SK-N-SH treated with all-trans-retinoic acid at 6 μM for 48 hours (cell line): ENCODE results near the gene GHITM.

ENCODE experiments used
- ATAC-seq: fragments of 200-7000 bp; cut with Tn5 transposase; 3 replicates; pipeline ENCODE4 v1.9.1; 2020; ENCODE audit warnings: mild to moderate bottlenecking, moderate library complexity
- ARNTL ChIP-seq: fragments of 450-650 bp; formaldehyde crosslinking; IDR thresholded peaks from 2 replicates; pipeline ENCODE4 v1.5.0; 2020; ENCODE audit warnings: low read depth, mild to moderate bottlenecking, moderate library complexity, borderline replicate concordance
- BACH2 ChIP-seq: fragments of 250-450 bp; sonication (Bioruptor Pico); IDR thresholded peaks from 2 replicates; pipeline ENCODE4 v1.9.0; 2021; ENCODE audit warnings: mild to moderate bottlenecking, borderline replicate concordance
- GLIS3 ChIP-seq: fragments of 250-450 bp; sonication (Bioruptor Pico); IDR thresholded peaks from 2 replicates; pipeline ENCODE4 v1.5.0; 2020; ENCODE audit warnings: mild to moderate bottlenecking, moderate library complexity
- PPARA ChIP-seq: fragments of 250-450 bp; sonication (Bioruptor Pico); IDR thresholded peaks from 2 replicates; pipeline ENCODE4 v1.5.0; 2020; ENCODE audit warnings: mild to moderate bottlenecking, borderline replicate concordance
- TOX ChIP-seq: fragments of 250-450 bp; sonication (Bioruptor Pico); IDR thresholded peaks from 2 replicates; pipeline ENCODE4 v1.8.0; 2021; ENCODE audit warnings: mild to moderate bottlenecking, moderate library complexity, borderline replicate concordance
- ZFP3 ChIP-seq: fragments of 250-450 bp; sonication (Bioruptor Pico); IDR thresholded peaks from 2 replicates; pipeline ENCODE4 v1.5.0; 2020; ENCODE audit warnings: mild to moderate bottlenecking, moderate library complexity
- ZNF565 ChIP-seq: fragments of 450-650 bp; formaldehyde crosslinking; conservative IDR thresholded peaks from 2 replicates; pipeline ENCODE4 v1.5.0; 2020; ENCODE audit warnings: low read depth, mild to moderate bottlenecking, moderate library complexity
- TF ChIP-seq, protein P1 (sequence below): fragments of 250-450 bp; sonication (Bioruptor Pico); IDR thresholded peaks from 2 replicates; pipeline ENCODE4 v1.5.0; 2020; ENCODE audit warnings: mild to moderate bottlenecking, moderate library complexity
- TF ChIP-seq, protein P2 (sequence below): fragments of 250-450 bp; sonication (Bioruptor Pico); IDR thresholded peaks from 2 replicates; pipeline ENCODE4 v1.8.0; 2020; ENCODE audit warnings: mild to moderate bottlenecking, moderate library complexity, borderline replicate concordance
- TF ChIP-seq, protein P3 (sequence below): fragments of 250-450 bp; sonication (Bioruptor Pico); IDR thresholded peaks from 2 replicates; pipeline ENCODE4 v1.5.1; 2021; ENCODE audit warnings: mild to moderate bottlenecking, moderate library complexity
- TF ChIP-seq, protein P4 (sequence below): fragments of 250-450 bp; sonication (Bioruptor Pico); IDR thresholded peaks from 2 replicates; pipeline ENCODE4 v1.8.0; 2021; ENCODE audit warnings: low read depth, mild to moderate bottlenecking, moderate library complexity, borderline replicate concordance
- TF ChIP-seq, protein P5 (sequence below): fragments of 250-450 bp; sonication (Bioruptor Pico); IDR thresholded peaks from 2 replicates; pipeline ENCODE4 v1.5.1; 2020; ENCODE audit warnings: low read depth, mild to moderate bottlenecking, moderate library complexity

Gene GHITM

DNA sequence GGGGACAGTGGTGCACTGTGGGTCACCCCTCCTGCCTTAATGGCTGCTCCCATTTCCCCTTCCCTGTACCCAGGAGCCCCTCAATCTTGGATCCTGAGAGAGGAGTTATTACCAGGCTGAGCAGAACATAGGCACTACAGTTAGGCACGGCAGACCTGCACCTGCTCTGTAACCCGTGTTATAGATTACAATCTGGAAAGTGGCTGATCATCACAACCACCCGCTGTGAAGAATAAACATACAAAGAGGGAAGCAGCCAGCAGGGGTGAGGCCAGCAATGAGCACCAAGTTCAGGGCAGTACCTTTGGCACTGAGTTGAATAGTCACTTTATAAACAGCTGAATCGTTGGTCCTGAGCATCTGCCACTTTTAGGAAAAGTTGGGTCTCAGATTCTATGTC, 56.8 kb downstream of the GHITM start (continued):
- TF ChIP-seq, protein P1, sequence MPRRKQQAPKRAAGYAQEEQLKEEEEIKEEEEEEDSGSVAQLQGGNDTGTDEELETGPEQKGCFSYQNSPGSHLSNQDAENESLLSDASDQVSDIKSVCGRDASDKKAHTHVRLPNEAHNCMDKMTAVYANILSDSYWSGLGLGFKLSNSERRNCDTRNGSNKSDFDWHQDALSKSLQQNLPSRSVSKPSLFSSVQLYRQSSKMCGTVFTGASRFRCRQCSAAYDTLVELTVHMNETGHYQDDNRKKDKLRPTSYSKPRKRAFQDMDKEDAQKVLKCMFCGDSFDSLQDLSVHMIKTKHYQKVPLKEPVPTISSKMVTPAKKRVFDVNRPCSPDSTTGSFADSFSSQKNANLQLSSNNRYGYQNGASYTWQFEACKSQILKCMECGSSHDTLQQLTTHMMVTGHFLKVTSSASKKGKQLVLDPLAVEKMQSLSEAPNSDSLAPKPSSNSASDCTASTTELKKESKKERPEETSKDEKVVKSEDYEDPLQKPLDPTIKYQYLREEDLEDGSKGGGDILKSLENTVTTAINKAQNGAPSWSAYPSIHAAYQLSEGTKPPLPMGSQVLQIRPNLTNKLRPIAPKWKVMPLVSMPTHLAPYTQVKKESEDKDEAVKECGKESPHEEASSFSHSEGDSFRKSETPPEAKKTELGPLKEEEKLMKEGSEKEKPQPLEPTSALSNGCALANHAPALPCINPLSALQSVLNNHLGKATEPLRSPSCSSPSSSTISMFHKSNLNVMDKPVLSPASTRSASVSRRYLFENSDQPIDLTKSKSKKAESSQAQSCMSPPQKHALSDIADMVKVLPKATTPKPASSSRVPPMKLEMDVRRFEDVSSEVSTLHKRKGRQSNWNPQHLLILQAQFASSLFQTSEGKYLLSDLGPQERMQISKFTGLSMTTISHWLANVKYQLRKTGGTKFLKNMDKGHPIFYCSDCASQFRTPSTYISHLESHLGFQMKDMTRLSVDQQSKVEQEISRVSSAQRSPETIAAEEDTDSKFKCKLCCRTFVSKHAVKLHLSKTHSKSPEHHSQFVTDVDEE (CRISPR knock-in tag), result no peak
- TF ChIP-seq, protein P2, sequence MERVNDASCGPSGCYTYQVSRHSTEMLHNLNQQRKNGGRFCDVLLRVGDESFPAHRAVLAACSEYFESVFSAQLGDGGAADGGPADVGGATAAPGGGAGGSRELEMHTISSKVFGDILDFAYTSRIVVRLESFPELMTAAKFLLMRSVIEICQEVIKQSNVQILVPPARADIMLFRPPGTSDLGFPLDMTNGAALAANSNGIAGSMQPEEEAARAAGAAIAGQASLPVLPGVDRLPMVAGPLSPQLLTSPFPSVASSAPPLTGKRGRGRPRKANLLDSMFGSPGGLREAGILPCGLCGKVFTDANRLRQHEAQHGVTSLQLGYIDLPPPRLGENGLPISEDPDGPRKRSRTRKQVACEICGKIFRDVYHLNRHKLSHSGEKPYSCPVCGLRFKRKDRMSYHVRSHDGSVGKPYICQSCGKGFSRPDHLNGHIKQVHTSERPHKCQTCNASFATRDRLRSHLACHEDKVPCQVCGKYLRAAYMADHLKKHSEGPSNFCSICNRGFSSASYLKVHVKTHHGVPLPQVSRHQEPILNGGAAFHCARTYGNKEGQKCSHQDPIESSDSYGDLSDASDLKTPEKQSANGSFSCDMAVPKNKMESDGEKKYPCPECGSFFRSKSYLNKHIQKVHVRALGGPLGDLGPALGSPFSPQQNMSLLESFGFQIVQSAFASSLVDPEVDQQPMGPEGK (CRISPR knock-in tag), result no peak
- TF ChIP-seq GLIS3, result no peak
- TF ChIP-seq ZNF565, result no peak
- TF ChIP-seq BACH2 (CRISPR knock-in tag), result no peak

DNA sequence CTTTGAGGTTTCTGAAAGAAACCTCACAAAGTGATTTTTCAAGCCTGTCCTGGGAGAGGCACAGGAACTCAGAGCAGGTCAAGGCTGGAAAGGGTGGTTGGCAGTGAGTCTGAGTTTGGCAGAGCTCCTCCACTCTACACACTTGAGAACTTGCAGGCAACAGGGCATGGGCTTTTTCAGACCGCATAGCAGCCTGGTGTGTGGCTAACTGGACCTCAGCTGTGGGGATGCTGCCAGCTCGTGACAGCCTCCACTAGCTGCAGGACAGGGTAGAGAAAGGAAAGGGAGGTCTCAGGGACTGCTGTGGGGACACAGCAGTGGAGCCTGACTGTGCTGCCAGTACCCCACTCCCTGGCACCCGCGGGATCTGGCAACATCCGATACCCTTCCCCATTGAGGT, 57.6 kb downstream of the GHITM start:
- TF ChIP-seq ZNF565, result no peak
- ATAC-seq, result no peak

DNA sequence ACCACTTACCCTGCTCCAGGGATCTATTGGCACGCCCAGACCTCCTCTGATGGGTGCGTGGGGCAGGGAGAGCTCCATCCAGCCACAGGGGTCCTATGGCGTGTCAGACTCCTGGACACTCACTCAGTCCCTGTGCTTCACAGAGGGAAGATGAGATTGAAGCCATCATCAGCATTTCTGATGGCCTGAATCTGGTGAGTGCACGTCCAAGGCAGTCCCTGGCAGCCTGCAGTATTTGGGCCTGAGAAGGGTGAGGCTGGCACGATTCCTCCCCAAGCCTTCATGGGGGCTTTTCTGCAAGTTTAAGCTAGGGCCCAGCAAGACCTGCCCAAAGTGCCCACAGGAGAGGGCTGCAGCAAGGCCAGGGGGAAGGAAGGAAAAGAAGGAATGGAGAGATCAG, 58.3 kb downstream of the GHITM start:
- TF ChIP-seq, protein P3, sequence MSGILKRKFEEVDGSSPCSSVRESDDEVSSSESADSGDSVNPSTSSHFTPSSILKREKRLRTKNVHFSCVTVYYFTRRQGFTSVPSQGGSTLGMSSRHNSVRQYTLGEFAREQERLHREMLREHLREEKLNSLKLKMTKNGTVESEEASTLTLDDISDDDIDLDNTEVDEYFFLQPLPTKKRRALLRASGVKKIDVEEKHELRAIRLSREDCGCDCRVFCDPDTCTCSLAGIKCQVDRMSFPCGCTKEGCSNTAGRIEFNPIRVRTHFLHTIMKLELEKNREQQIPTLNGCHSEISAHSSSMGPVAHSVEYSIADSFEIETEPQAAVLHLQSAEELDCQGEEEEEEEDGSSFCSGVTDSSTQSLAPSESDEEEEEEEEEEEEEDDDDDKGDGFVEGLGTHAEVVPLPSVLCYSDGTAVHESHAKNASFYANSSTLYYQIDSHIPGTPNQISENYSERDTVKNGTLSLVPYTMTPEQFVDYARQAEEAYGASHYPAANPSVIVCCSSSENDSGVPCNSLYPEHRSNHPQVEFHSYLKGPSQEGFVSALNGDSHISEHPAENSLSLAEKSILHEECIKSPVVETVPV (CRISPR knock-in tag), result no peak
- TF ChIP-seq, protein P1 (CRISPR knock-in tag), result no peak
- TF ChIP-seq BACH2 (CRISPR knock-in tag) (no peak), ZFP3 (CRISPR knock-in tag) (no peak)
- TF ChIP-seq, protein P4, sequence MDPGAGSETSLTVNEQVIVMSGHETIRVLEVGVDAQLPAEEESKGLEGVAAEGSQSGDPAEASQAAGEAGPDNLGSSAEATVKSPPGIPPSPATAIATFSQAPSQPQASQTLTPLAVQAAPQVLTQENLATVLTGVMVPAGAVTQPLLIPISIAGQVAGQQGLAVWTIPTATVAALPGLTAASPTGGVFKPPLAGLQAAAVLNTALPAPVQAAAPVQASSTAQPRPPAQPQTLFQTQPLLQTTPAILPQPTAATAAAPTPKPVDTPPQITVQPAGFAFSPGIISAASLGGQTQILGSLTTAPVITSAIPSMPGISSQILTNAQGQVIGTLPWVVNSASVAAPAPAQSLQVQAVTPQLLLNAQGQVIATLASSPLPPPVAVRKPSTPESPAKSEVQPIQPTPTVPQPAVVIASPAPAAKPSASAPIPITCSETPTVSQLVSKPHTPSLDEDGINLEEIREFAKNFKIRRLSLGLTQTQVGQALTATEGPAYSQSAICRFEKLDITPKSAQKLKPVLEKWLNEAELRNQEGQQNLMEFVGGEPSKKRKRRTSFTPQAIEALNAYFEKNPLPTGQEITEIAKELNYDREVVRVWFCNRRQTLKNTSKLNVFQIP (CRISPR knock-in tag), result no peak

DNA sequence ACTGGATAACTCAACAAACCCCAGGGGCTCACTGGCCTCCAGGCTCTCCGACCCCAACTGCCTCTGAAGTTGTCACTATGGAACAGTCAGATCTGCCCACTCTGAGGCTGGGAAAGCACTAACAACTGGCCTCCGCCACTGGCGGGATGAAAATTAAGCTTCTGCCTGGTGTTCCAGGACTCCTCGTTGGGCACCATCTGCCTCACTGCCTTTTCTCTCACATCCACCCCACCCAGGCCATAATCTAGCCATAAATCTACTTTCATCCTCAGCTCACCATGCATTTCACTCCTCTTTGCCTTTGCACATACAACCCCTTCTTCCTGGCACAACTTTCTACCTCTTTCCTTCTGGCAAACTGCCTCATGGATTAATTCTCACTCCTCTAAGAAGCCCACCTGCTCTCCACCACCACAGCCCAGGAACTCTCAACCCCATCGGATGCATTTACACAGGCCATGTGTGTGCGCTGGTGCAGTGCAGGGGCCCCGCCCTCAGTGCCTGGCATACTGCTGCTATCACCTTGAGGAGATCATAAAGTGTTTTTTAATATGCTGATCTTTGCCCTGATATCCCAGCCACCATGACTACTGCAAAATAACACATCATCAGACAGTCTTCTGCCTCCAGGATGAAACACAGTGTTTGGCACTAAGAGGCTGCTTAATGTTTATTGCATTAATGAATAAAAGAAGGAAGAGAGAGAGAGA, 59.1 kb downstream of the GHITM start:
- TF ChIP-seq ARNTL (CRISPR knock-in tag) (no peak), GLIS3 (no peak), TOX (CRISPR knock-in tag) (no peak), PPARA (CRISPR knock-in tag) (no peak)
- TF ChIP-seq, protein P5, sequence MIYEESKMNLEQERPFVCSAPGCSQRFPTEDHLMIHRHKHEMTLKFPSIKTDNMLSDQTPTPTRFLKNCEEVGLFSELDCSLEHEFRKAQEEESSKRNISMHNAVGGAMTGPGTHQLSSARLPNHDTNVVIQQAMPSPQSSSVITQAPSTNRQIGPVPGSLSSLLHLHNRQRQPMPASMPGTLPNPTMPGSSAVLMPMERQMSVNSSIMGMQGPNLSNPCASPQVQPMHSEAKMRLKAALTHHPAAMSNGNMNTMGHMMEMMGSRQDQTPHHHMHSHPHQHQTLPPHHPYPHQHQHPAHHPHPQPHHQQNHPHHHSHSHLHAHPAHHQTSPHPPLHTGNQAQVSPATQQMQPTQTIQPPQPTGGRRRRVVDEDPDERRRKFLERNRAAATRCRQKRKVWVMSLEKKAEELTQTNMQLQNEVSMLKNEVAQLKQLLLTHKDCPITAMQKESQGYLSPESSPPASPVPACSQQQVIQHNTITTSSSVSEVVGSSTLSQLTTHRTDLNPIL (CRISPR knock-in tag), result no peak

More for the DNA sequence above, 58.3 kb downstream of the GHITM start:
- no peak for ATAC-seq

More for the DNA sequence above, 59.1 kb downstream of the GHITM start:
- no peak for ATAC-seq
